Panc1 (cell line): ENCODE results near the gene OLIG1. TPM values are rescaled to one million over a fixed set of nuclear protein-coding genes. Genes with fewer than 3 reads are reported as not detected.

Experiments
- ATAC-seq: fragments of 200-7000 bp; cut with Tn5 transposase; 2 replicates; pipeline ENCODE4 v1.9.1; 2020; ENCODE audit warnings: mild to moderate bottlenecking, moderate library complexity
- BruUV-seq: library from RNA; stranded (reverse); fragments of 400-500 nt; replicated peaks from 2 replicates; lab custom pipeline; 2021; lab: Mats Ljungman, UMichigan
- CTCF ChIA-PET: fragments of 300-600 bp; sonication (Branson Sonifier 250); formaldehyde crosslinking; loops from one replicate; lab custom pipeline; 2022; ENCODE audit warnings: antibody characterized with exemption; lab: Charles Lee
- POLR2A ChIA-PET: fragments of 300-600 bp; sonication (Branson Sonifier 250); formaldehyde crosslinking; loops from one replicate; lab custom pipeline; 2022; ENCODE audit warnings: antibody characterized with exemption; lab: Charles Lee
- DNase-seq: peaks from one replicate; pipeline ENCODE4 v3.0.0-alpha.2; 2010; ENCODE audit warnings: low read depth, low spot score
- H3K27ac ChIP-seq: 2 replicates; pipeline ENCODE4 v1.5.1; 2011; ENCODE audit warnings: mild to moderate bottlenecking, low read length, inconsistent platforms
- H3K27me3 ChIP-seq: fragments of 200-500 bp; sonication (Bioruptor generic); 2 replicates; pipeline ENCODE4 v1.6.0; 2014; ENCODE audit warnings: low read length, inconsistent platforms; ENCODE audit not compliant: control insufficient read depth, insufficient read depth
- H3K36me3 ChIP-seq: fragments of 200-500 bp; sonication (Bioruptor generic); 2 replicates; pipeline ENCODE4 v1.5.1; 2014; ENCODE audit warnings: inconsistent platforms, mild to moderate bottlenecking, low read length, moderate library complexity; ENCODE audit not compliant: control insufficient read depth, insufficient read depth
- H3K4me1 ChIP-seq: 2 replicates; pipeline ENCODE4 v1.5.1; 2011; ENCODE audit warnings: inconsistent platforms, mild to moderate bottlenecking, low read length, moderate library complexity; ENCODE audit not compliant: control insufficient read depth, insufficient read depth
- H3K4me3 ChIP-seq, 2 experiments: 2 replicates each; pipeline ENCODE4 v1.5.1; 2011 to 2012; ENCODE audit warnings: low read depth in 2 of 2, low read length in 2 of 2, mild to moderate bottlenecking in 2 of 2, inconsistent platforms in 1 of 2, moderate library complexity in 1 of 2
- H3K9me3 ChIP-seq: fragments of 200-500 bp; sonication (Bioruptor generic); 2 replicates; pipeline ENCODE4 v1.5.1; 2014; ENCODE audit warnings: low read depth, mild to moderate bottlenecking, inconsistent platforms, low read length, moderate library complexity; ENCODE audit not compliant: control insufficient read depth, insufficient read depth
- CTCF ChIP-seq: fragments of 450-650 bp; IDR thresholded peaks from 2 replicates; pipeline ENCODE4 v1.5.1; 2017; ENCODE audit warnings: mild to moderate bottlenecking
- POLR2AphosphoS5 ChIP-seq: IDR thresholded peaks from 2 replicates; pipeline ENCODE4 v1.6.1; 2012; ENCODE audit warnings: mild to moderate bottlenecking, low read depth, low read length, moderate library complexity
- REST ChIP-seq, 2 experiments: IDR thresholded peaks; 2 replicates each; pipeline ENCODE4 v1.6.1; 2011 to 2012; ENCODE audit warnings: low read depth in 2 of 2, control low read depth in 1 of 2, low read length in 1 of 2, mild to moderate bottlenecking in 1 of 2, moderate library complexity in 1 of 2; ENCODE audit not compliant: insufficient read depth in 1 of 2
- SIN3A ChIP-seq: IDR thresholded peaks from 2 replicates; pipeline ENCODE4 v1.6.1; 2012; ENCODE audit warnings: low read depth, mild to moderate bottlenecking, low read length, moderate library complexity, borderline replicate concordance; ENCODE audit not compliant: insufficient read depth
- TCF7L2 ChIP-seq: IDR thresholded peaks from 2 replicates; pipeline ENCODE4 v1.6.1; 2011; ENCODE audit warnings: mild to moderate bottlenecking, low read depth, low read length, inconsistent platforms
- in situ Hi-C: cut with HindIII; loops from 2 replicates; pipeline ENCODE4 v1.10.0; 2016; ENCODE audit warnings: low sequenced_read_pairs, low pct_unique_long_range_greater_than_20kb
- intact Hi-C: fragments of 100-400 bp; cut with micrococcal nuclease; formaldehyde crosslinking; loops from one replicate; pipeline ENCODE4 v1.10.0; 2022; ENCODE audit not compliant: unreplicated experiment
- total RNA-seq: library from RNA; stranded (reverse); gene quantifications from one replicate; pipeline ENCODE4 v1.2.1, GENCODE V29; 2021; ENCODE audit not compliant: unreplicated experiment

The OLIG1 gene
- total RNA-seq, 1 experiment from 2014 or later, result 0.21 TPM

- Histone ChIP-seq H3K27me3 (no peaks in the 10 kb centered on the region), H3K4me1 (no peaks in the 10 kb centered on the region), H3K4me3 (no peak overlapping the region), H3K27ac (no peak overlapping the region), H3K9me3 (no peaks in the 10 kb centered on the region), H3K36me3 (no peaks in the 10 kb centered on the region)
- in situ Hi-C loops (no loop called here), intact Hi-C loops (no loop called here)
- TF ChIP-seq POLR2AphosphoS5, result no peak
- no peak for TF ChIP-seq SIN3A
- TF ChIP-seq TCF7L2, result no peak
- TF ChIP-seq REST (IDR thresholded peaks at IDR 0.05; ENCODE audit: insufficient read depth in 1 of 2, low read depth in 2 of 2, low read length in 1 of 2), result no peak
- no peak for TF ChIP-seq CTCF
- ChIA-PET POLR2A (no interaction called here), CTCF (no interaction called here)
- no peak for DNase-seq
- no TSS peak for BruUV-seq
- ATAC-seq, result no peak
Measured at GRCh38 chr21:33053951-33054350, 16.0 kb upstream of the OLIG1 start.

GRCh38 chr21:33055991-33056390 is 13.9 kb upstream of the OLIG1 start:
- no peak overlapping the region for H3K4me3 ChIP-seq
- CTCF ChIA-PET, result no interaction called here
- DNase-seq, result no peak
- ATAC-seq, result no peak
- TF ChIP-seq TCF7L2 (no peak), CTCF (no peak), REST (IDR thresholded peaks at IDR 0.05; ENCODE audit: insufficient read depth in 1 of 2, low read depth in 2 of 2, low read length in 1 of 2) (no peak), POLR2AphosphoS5 (no peak), SIN3A (no peak)
- H3K27me3 ChIP-seq, result no peaks in the 10 kb centered on the region
- H3K9me3 ChIP-seq, result no peaks in the 10 kb centered on the region
- intact Hi-C loops (no loop called here), in situ Hi-C loops (no loop called here)
- H3K4me1 ChIP-seq, result no peaks in the 10 kb centered on the region
- no peaks in the 10 kb centered on the region for H3K36me3 ChIP-seq
- POLR2A ChIA-PET, result no interaction called here
- H3K27ac ChIP-seq, result no peak overlapping the region
- no TSS peak for BruUV-seq
